Endometrial microvascular endothelial cells (primary cell): ENCODE measurements around the gene SYTL3. TPM values are rescaled to one million over a fixed set of nuclear protein-coding genes. Genes with fewer than 3 reads are reported as not detected.
"Not testable (repeated sequence)": the region's sequence is repeated elsewhere in the genome, so short reads cannot be mapped to it uniquely, and the experiment has no call there.

Source experiments
- in situ Hi-C: cut with HindIII; loops from 2 replicates; pipeline ENCODE4 v1.10.0; 2017; ENCODE audit warnings: low sequenced_read_pairs, low pct_unique_long_range_greater_than_20kb; ENCODE audit errors: inconsistent ontology term
- total RNA-seq: library from RNA; depleted of rRNA; stranded (reverse); fragments of >200 nt; gene quantifications from one replicate; pipeline ENCODE4 v1.2.3, GENCODE V29; 2015; ENCODE audit errors: inconsistent ontology term

Gene SYTL3
- total RNA-seq, 1 donor from 2014 or later = 7.3 TPM

- in situ Hi-C loops = no loop called here
These were observed 15.0 kb upstream of the SYTL3 start for GRCh38 chr6:158634695-158635426.

GRCh38 chr6:158635427-158636073 lies 14.3 kb upstream of the SYTL3 start:
- in situ Hi-C loops = no loop called here

GRCh38 chr6:158636778-158637177 lies 13.1 kb upstream of the SYTL3 start:
- in situ Hi-C loops = no loop called here

GRCh38 chr6:158638324-158638854 lies 11.5 kb upstream of the SYTL3 start:
- in situ Hi-C loops = no loop called here

GRCh38 chr6:158639056-158639455 lies 10.8 kb upstream of the SYTL3 start:
- in situ Hi-C loops = no loop called here

GRCh38 chr6:158640519-158640918 lies 9.3 kb upstream of the SYTL3 start:
- in situ Hi-C loops = no loop called here

- in situ Hi-C loops = no loop called here
These were observed 7.7 kb upstream of the SYTL3 start for GRCh38 chr6:158642097-158642601.

GRCh38 chr6:158643836-158644230 lies 6.0 kb upstream of the SYTL3 start:
- in situ Hi-C loops = no loop called here

GRCh38 chr6:158644231-158645063 lies 5.4 kb upstream of the SYTL3 start, which contains the start of gene DYNLT1:
Gene DYNLT1, minus strand, starts transcription at chr6:158644743. Its CDS starts 35 bp downstream, at chr6:158644708.
- in situ Hi-C loops = no loop called here

- in situ Hi-C loops = no loop called here
These were observed 4.5 kb upstream of the SYTL3 start for GRCh38 chr6:158645064-158646022.

- in situ Hi-C loops = no loop called here
These were observed 3.6 kb upstream of the SYTL3 start for GRCh38 chr6:158646023-158646910.

GRCh38 chr6:158647501-158647900 lies 2.4 kb upstream of the SYTL3 start:
- in situ Hi-C loops = no loop called here

- in situ Hi-C loops = no loop called here
These were observed 1.1 kb upstream of the SYTL3 start for GRCh38 chr6:158648682-158649131.

GRCh38 chr6:158651981-158652737 lies 2.3 kb downstream of the SYTL3 start:
- in situ Hi-C loops = not testable (repeated sequence)

GRCh38 chr6:158653577-158654354 lies 3.9 kb downstream of the SYTL3 start:
- in situ Hi-C loops = no loop called here

GRCh38 chr6:158654498-158654897 lies 4.6 kb downstream of the SYTL3 start:
- in situ Hi-C loops = no loop called here
